Keratinocyte (primary cell): Measurements from ENCODE around the gene LONP2.

Experiments used
- CTCF ChIP-seq, 3 experiments: IDR thresholded peaks in 1 of 3; conservative IDR thresholded peaks in 1 of 3; optimal IDR thresholded peaks in 1 of 3; 2 replicates in 2 of 3; 3 replicates in 1 of 3; pipeline versions ENCODE3 to v1.5.1; 2011; ENCODE audit warnings: low read length in 3 of 3, mild to moderate bottlenecking in 3 of 3, moderate library complexity in 2 of 3, control low read depth in 1 of 3, inconsistent platforms in 1 of 3; ENCODE audit not compliant: insufficient read depth in 2 of 3; ENCODE audit errors: extremely low read depth in 1 of 3
- EZH2 ChIP-seq: IDR thresholded peaks from one replicate; pipeline ENCODE4 v1.6.1; 2012; ENCODE audit warnings: inconsistent platforms, mild to moderate bottlenecking, low read length, moderate library complexity

GRCh38 chr16:48372744-48373143, 128.6 kb downstream of the LONP2 start:
- TF ChIP-seq CTCF (optimal IDR thresholded peaks at IDR 0.05 in 1 of 3, IDR thresholded peaks at IDR 0.05 in 1 of 3, conservative IDR thresholded peaks at IDR 0.05 in 1 of 3; ENCODE audit: extremely low read depth in 1 of 3, insufficient read depth in 2 of 3, low read length in 3 of 3) (no peak), EZH2 (no peak)
